Esophagus muscularis mucosa (tissue), 4 donors: ENCODE data around the gene SIVA1.

Experiments used
- EP300 ChIP-seq: sonication (generic); formaldehyde crosslinking; IDR thresholded peaks from one replicate; pipeline ENCODE4 v1.6.1; 2017; ENCODE audit warnings: antibody characterized with exemption
- POLR2A ChIP-seq: fragments of 450-650 bp; IDR thresholded peaks from one replicate; pipeline ENCODE4 v1.6.1; 2017; ENCODE audit warnings: antibody characterized with exemption, moderate library complexity, mild to moderate bottlenecking, low read depth
- POLR2AphosphoS5 ChIP-seq, 2 donors: sonication (generic); formaldehyde crosslinking; IDR thresholded peaks; one replicate each; pipeline ENCODE4 v1.6.1; 2017; ENCODE audit warnings: antibody characterized with exemption in 2 of 2
- TF ChIP-seq, protein P1 (sequence below), 3 experiments: fragments of 200-600 bp in 2 of 3; fragments of 450-650 bp in 1 of 3; sonication (generic) in 2 of 3; IDR thresholded peaks; one replicate each; pipeline ENCODE4 v1.5.1; 2017 to 2019; ENCODE audit warnings: antibody characterized with exemption in 3 of 3, mild to moderate bottlenecking in 2 of 3, moderate library complexity in 1 of 3

DNA sequence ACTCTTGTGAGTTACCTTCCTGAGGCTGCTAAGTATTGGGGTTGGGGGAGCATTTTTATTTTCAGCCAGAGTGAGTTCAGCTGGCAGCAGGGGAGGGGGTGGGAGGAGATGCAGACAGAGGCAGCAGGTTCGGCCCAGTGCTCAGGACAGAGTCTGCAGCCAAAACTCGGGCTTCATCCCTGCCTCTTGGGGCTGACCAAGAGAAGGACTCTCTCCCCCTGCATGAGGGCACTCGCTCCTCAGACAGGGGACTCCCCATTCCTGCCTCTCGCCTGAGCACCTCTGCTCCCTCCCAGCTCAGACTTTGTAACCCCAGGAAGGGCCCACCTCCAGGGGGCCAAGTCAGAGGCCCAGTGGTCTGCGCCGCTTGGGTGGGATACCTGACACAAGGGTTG is 43.7 kb downstream of the SIVA1 start:
- TF ChIP-seq, protein P1, sequence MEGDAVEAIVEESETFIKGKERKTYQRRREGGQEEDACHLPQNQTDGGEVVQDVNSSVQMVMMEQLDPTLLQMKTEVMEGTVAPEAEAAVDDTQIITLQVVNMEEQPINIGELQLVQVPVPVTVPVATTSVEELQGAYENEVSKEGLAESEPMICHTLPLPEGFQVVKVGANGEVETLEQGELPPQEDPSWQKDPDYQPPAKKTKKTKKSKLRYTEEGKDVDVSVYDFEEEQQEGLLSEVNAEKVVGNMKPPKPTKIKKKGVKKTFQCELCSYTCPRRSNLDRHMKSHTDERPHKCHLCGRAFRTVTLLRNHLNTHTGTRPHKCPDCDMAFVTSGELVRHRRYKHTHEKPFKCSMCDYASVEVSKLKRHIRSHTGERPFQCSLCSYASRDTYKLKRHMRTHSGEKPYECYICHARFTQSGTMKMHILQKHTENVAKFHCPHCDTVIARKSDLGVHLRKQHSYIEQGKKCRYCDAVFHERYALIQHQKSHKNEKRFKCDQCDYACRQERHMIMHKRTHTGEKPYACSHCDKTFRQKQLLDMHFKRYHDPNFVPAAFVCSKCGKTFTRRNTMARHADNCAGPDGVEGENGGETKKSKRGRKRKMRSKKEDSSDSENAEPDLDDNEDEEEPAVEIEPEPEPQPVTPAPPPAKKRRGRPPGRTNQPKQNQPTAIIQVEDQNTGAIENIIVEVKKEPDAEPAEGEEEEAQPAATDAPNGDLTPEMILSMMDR (IDR thresholded peaks at IDR 0.05): no peak
- TF ChIP-seq POLR2A: no peak
- no peak for TF ChIP-seq EP300
- no peak for TF ChIP-seq POLR2AphosphoS5 (IDR thresholded peaks at IDR 0.05)
